ENCODE measurements around the gene ARFGAP3. TPM values are rescaled to one million over a fixed set of nuclear protein-coding genes. Genes with fewer than 3 reads are reported as not detected.
A peak's percentile ranks its signal among the peaks of the same experiment; 100 is the strongest.

ARFGAP3 gene, protein sequence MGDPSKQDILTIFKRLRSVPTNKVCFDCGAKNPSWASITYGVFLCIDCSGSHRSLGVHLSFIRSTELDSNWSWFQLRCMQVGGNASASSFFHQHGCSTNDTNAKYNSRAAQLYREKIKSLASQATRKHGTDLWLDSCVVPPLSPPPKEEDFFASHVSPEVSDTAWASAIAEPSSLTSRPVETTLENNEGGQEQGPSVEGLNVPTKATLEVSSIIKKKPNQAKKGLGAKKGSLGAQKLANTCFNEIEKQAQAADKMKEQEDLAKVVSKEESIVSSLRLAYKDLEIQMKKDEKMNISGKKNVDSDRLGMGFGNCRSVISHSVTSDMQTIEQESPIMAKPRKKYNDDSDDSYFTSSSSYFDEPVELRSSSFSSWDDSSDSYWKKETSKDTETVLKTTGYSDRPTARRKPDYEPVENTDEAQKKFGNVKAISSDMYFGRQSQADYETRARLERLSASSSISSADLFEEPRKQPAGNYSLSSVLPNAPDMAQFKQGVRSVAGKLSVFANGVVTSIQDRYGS
- polyA plus RNA-seq (2013, experiment 1 of 2; ENCODE audit: insufficient read length): 56.1 TPM
- polyA plus RNA-seq (2013, experiment 2 of 2; ENCODE audit: insufficient read length): 66.9 TPM

DNA sequence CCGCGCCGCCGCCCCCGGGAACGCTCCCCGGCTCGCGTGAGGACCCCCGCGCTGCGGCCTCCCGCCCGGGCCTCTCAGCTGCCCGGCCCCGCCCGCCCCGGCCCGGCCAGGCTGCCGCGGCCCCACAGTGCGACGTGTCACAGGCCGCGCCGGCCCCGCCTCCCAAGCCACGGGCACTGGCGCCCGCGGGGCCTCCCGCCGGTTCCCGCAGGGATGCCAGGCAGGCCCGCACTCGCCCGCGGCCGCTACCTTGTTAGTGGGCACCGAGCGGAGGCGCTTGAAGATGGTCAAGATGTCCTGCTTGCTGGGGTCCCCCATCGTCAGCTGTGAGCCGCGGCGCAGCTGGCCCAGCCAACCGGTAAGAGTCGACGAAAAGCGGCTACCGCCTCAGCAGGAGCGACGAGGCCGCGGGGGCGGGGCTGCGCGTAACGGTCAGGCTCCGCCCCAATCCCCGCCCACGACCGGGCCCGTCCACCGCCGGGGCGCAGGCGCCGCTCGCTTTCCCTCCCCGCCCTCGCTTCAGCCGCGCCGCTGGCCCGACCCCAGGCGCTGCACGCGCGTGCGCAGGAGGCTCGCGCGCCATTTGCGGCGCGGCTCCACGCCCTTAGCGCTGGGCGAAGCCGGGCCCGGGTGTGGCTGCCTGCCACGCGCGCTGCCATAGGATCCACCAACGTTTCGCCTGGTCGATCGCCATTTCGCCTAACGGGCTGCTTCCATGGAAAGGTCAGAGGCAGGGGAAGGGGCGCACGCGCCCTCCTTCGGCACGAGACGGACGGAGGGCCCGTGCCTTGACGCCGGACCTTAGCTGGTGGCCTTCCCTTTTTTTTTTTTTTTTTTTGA, at the start of gene ARFGAP3:
Gene ARFGAP3 (minus strand): TSS at position 409 of the 840 bp plus-strand sequence. CDS start 91 bp downstream, at position 318.
- peak; percentile 91 for DNase-seq

DNA sequence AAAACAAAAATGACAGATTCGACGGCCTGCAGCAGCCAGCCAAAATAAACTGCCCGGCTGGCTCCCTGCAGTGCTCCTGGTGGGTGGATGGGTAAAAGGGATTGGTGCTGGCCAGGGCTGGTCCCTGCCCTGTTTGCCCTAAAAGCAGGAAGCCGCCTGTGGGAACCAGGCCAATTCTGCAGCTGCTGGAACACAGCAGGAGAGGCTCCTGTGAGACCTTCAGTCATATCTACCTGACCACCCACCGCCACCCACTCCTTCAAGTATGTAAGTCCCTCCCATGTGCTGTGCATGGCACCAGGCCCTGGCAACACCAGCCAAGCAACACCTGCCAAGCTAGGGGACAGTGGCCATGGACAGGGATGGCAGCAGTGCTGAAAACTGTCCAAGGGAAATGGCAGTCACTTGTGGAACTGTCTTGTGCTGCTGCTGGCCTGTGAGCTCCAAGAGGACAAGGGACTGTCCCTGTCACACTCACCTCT, 48.7 kb upstream of the ARFGAP3 start:
- no peak for DNase-seq

DNA sequence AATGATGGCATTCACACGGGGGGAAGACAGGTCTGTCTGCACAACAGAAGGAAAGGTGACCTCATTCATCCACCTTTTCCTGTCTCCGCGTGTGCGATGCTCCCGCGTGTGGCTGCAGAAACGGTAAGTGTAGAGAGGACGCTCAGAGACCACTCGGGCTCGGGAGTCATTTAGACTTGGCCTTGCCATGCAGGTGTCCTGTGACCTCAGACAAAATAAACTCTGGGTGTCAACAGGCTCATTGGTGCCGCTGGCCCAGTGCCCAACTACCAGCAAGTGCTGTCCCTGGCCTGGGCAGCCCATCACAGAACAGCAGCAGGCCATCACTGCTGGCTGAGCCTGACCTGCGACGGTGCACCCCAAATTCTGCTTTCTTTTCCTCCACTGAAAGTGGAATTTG, 48.1 kb upstream of the ARFGAP3 start:
- DNase-seq: no peak

DNA sequence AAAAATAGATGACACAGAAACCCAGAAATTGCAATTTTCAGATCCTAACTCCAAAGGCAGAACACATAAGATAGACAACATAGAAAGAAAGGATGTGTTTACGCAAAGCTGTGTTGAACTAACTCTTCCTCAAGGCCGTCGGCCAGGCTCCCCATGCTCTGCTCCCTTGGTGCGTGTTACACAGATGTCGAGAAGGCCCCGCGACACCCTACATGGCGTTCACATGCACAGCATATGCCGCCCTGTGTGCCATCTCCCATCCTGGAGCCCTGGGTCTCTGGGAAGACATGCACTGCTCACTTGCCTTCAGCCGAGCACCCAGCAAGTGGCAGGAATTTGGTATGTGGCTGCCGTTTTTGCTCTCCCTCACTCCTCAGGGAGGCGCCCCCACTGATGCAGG, 47.0 kb upstream of the ARFGAP3 start:
- DNase-seq: no peak

DNA sequence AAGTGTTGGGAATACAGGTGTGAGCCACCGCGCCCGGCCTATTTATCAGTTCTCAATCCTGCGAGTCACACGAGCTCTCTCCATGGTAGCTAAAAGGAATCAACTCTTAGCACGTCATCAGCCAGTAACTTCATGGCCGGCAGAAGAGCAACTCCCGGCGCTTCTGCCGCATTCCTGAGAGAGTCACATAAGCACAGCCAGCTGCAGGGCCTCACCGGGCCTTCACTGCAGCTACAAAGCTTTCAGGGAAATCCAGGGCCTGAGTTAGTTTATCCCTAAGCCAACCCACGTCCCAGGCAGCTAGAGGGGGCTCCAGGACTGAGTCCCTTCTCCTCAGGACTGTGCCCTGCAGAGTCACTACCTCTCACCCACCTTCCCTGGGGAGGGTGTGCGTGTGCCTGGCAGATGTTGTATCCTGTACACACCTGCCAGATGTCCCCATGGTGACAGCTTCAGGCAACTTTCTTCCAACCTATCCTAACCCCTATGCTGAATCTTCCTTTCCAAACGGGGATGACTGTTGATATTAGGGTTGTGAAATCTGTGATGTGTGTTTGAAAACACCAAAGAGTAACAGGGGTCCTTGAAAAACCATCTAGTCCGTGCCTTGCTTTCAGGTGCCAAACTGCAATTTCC, 45.9 kb upstream of the ARFGAP3 start:
- peak; percentile 62 for DNase-seq

DNA sequence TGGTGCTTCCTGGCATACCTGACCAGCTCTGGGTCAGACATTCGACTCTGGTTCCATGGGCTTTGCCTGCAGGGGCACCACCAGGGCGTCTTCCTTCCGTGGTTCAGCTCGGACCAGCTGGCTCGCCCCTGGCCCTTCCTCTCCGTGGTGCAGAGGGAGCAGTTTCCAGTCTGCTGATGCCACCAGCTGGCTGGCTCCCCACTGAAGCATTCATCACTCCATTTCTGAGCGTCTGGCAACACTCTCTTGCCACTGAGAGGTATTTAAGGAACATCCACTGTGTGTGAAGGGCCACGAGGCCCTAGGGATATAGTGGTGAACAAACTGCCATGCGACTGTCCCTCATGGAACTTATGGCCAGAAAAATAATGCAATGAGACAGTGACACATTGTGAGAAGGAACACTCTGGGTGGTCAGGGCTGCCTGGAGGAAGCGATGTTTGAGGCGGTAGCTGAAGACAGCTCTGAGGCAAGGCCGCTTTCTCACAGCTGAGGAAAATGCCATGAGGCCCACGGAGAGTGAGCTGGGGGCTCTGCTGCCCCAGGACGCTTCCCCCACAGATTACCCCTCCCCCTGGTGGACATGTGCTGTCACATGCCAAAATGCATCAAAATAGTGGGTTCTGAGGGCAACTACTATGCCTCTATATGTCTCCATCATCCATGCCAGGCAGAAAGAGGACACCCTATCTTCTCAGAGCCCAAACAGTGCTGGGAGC, 44.9 kb upstream of the ARFGAP3 start:
- DNase-seq: no peak

DNA sequence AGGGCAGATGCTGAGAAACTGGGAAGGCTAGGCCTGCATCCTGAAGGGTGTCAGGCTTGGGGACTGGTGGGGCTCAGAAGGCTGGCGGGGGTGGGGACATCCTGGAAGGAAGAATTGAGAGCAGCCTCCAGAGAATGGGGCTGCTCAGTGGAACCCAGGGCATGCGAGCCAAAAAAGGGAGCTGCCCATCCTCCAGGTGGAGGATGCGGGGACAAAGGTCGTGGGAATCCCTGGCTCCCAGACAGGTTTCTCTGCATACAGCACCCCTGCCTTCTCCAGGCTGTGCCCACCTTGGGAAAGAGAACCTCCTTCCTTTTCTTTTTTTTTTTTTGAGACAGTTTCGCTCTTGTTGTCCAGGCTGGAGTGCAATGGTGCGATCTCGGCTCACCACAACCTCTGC, 40.9 kb upstream of the ARFGAP3 start:
- no peak for DNase-seq

DNA sequence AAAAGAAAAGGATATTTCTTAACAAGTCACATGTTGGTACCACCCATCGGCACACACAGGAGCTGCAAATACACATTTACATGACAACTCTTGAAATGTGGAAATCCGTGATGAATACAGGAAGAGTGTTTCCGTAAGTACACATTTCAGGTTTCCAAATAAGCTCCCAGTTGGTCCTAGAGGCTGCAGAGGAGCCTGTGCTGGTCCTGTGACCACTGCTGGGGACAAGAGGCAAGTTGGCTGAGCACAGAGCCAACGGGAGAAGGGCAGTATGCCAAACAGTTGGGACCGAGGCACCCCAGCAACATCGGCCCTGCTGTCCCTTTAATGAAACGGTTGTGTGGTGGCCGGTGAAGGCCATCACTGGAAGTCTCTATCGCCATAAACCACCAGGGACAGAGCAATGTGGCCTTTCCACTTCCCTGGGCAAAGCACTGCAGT, 38.5 kb upstream of the ARFGAP3 start:
- DNase-seq: no peak

DNA sequence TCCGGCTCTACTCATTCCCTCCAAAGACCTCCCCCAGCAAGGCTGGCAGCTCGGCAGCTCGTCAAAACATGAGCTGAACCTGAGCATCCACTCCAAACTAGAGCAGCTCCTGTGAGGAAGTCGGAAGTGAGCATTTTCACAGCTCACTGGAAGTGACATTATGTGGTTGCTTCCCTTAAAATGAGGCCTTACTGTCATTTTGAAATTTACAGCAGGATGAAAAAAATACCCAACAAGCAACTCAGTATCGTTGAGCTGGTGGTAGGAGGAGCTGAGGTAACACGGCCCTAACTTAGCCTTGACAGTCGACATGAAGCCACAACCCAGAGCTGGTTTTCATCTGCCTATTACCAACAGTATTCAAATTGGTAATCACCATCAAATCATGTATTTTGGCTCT, 38.0 kb upstream of the ARFGAP3 start:
- no peak for DNase-seq

DNA sequence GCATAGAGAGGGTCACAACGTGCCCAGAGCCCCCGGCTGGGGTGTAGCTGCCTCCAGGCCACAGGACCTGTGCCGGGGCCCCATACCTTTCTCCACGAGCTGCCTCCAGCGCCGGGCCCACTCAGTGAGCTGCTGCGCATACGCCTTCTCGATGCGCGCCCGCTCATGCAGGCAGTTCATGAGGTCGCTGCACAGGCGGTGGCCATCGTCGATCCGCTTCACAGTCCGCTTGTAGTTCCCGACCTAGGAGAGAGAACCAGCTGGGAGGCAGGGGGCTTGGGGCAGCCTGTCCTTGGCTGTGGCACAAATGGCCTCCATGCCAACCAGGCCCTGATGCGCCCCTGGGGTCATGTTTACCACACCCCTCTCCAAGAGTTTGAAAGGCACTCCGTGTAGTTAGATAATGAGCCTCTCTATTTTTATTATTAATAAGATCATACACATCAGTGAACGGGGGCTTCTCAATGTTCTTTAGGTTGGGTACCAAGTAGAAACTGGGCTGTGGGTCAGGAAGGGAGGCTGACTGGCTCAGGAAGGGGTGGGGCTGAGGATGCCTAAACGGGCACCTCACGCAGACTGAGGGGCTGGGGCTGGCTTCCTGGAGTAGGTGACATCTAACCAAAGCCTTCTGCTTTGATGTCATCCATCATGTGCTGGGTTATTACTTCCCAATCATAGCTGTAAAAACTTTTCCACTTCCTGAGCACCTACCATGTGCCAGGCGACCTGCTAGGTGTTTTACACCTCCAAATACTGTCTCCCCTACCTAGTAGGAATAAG, 36.5 kb upstream of the ARFGAP3 start:
- no peak for DNase-seq

DNA sequence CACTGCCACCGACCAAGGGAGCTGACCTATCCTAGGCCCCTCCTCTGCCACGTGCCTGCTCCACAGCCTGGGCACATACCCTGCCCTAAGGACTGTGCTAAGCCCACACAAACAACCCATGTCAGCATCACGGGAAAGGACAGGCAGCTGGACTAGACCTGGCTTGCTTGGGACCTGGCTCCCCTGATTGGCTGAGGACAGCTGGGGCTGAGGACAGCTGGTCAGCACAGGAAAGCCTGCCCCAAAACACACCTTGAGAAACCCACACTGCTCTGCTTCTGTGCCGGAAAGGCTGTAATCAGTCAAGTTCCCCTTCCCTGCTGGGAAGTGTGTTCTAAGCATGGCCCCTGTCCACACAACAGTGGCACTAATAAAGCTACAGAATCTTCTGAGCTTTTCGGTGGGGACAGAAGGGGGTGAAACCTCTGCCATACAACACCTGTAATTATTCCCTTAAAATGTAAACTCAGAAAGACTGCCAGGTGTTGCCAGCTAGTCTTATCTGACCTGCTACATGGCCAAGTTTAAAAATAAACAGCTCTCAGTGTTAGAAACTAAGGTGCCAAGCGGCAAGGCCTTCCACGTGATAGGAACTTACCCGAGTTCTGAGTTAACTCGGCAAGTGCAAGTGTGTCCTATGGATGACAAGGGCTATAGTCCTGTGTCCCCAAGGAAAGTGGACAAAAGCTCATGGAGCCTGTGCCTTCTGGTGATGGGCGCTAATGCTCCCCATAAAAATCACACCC, 35.7 kb upstream of the ARFGAP3 start:
- no peak for DNase-seq

DNA sequence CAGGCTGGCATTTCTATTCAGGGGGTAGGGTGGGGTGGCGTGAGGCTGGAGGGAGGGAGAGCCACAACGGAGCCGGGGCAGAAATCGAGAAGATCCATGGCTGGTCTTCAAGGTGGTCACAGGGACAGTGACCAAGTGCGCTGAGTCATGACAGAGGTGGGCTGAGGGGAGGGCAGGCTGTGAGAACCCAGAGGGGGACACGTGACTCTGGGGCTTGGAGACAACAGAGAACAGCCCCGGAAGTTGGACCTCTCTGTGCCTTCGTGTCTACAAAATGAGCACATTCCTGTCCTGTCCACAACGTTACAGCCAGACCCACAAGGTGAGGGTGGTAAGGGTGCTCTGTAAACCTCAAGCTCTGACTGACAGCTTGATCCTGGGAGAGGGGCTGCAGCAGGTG, 35.1 kb upstream of the ARFGAP3 start:
- no peak for DNase-seq

DNA sequence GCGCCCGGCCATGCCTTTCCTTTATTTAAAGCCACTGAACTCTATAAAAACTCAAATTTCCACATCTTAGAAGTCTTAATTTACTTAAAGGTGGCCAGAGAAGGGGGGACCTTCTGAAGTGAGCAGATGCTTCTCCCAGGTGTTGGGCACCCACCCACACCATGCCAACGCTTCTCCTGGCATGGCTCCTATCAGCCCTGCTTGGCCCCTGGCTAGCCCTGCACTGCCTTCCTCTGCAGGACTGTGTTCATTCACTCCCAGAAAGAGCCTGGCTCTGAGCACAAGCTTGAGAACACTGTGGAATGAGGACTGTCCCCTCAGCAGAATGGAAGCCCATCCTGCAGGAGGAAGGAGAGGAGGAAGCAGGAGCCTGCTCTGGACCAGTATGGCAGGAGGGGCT, 34.6 kb upstream of the ARFGAP3 start:
- no peak for DNase-seq

DNA sequence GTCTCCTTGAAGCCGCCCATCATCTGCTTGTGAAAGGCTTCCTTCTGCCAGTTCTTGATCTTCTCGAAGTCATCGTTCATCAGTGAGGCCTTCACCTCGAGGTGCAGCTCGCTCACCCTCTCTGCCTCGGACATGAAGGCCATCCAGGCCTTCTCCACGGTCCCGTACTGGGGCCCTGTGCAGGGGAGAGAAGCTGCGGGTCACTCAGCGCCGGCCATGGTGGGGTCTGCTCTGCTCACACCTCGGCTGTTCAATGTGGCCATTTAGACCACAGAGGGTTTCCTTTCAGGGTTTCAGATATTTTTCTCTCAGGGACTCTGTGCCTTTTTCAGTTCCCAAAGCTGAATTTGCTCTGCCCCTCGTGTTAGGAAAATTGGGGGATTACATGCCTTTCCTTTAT, 33.9 kb upstream of the ARFGAP3 start:
- DNase-seq: no peak

DNA sequence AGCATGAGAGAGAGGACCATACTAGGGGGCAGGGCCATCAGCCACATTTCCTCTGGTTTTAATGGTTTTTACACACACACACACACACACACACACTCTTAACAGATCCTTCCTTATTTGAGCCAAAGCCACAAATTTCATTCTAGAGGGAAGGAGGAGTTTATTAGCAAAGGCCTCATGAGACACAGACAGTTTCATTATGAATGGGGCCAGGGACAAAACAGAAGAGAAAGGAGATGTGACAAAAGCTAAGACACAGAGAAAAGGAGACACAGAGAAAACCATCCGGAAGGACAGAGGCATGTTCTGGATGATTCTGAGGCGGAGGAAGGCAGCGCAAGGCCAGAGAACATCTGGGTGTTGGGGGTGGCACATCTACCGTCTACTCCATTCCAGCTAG, 32.2 kb upstream of the ARFGAP3 start:
- DNase-seq: no peak

DNA sequence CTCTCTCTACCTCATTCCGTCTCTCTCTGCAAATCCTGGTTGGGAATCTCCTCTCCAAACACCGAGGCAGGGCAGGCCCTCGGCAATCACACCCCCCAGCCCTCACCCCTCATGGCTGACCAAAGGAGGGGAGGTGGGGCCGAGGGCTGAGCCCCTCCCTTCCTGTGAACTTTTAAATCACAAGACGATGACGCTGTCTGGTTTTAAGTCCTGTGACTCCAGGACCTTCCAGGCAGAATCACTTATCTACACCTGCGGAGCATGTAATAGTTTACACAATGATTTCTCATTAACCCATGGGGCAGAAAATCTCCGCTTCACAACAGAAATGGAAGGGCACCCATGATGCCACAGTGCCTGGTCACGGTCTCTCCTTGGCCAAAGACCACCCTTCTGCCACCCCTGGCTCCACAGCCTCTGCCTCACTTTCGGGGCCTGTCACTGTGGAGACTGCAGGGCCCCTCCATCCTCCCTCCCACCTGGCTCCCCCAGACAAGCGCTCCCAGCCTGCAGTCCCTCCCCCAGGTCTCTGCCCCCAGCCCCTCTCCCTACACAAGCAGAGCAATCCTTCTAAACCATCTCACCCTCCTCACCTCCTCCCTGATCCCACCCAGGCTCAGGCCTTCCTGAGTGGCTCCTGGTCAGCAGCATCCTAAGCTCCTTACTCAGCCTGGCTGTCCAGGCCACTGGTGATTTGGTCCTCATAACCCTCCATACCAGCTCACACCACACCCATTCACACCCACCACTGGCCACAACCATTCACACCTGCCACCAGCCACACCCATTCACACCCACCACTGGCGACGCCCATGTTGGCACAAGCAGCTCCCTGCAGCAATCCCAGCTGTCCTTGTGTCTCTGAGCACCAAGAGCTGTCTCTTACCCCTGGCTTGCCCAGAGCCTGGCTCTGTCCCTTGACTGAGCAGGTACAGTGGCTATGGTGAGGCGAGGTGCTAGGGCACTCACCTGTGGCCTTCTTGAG, 30.7 kb upstream of the ARFGAP3 start:
- no peak for DNase-seq

DNA sequence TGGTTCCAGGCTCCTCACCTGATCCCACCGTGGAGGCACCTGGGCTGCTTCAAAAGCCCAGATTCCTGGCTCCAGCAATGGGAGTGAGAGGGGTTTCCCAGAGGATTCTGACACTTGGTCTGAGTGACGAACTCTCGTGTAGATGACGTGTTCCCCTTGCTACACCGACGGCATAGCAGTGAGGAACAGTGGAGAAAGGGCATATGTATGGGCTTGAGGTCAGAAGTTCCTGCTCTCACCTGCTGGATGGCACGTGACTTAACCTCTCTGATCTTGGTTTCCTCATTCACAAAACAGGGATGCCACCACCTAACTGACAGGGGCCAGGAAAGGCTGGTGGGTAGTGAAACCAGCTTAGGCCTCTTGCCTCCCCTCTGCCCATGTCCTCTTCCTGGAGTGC, 30.0 kb upstream of the ARFGAP3 start:
- DNase-seq: no peak

DNA sequence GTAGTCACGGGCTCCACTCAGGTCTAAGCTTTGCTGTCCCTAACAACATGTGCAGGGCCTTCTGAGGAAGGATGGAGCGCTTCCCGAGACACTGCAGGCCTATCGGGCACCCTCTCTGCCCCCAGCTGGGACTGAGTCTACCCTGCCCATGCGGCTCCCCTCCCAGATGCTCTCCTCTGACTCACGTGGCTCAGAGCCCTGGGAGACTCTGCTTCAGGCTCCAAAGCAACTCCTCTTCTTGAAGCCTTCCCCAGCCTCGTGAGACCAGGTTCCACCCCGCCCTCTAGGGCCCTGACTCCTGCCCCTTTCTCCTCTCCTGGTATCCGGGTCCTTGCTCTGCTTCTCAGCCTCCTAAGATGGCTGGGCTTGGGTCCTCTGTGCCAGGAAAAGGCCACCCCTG, 28.4 kb upstream of the ARFGAP3 start:
- peak; percentile 21 for DNase-seq
